GM10266 (cell line): ENCODE results near the gene UCN.

Source experiments
- DNase-seq: peaks from one replicate; pipeline ENCODE4 v3.0.0; 2012; ENCODE audit errors: extremely low spot score
- CTCF ChIP-seq: IDR thresholded peaks from 2 replicates; pipeline ENCODE4 v1.5.1; 2012; ENCODE audit warnings: mild to moderate bottlenecking, low read depth; ENCODE audit not compliant: control insufficient read depth, insufficient read depth; ENCODE audit errors: missing control alignments

Gene UCN

GRCh38 chr2:27263287-27264252 is 44.7 kb downstream of the UCN start:
- TF ChIP-seq CTCF: no peak
- DNase-seq: peak; percentile 62

GRCh38 chr2:27262379-27263286 is 45.6 kb downstream of the UCN start, which contains the start of gene SLC30A3:
SLC30A3 (minus strand) TSS chr2:27263047; CDS start chr2:27262906, 141 bp downstream.
- TF ChIP-seq CTCF: no peak
- peak; percentile 95 for DNase-seq

- no peak for DNase-seq
These were observed 46.3 kb downstream of the UCN start for GRCh38 chr2:27261926-27262298.

GRCh38 chr2:27261241-27261925 is 46.9 kb downstream of the UCN start:
- no peak for TF ChIP-seq CTCF
- DNase-seq: no peak

More at GRCh38 chr2:27261926-27262298, 46.3 kb downstream of the UCN start:
- TF ChIP-seq CTCF: no peak

- DNase-seq: no peak
- TF ChIP-seq CTCF: no peak
These were observed 50.2 kb downstream of the UCN start for GRCh38 chr2:27258051-27258450.
